Left colon (tissue), 2 donors: ENCODE results near the gene KCTD17. TPM values are rescaled to one million over a fixed set of nuclear protein-coding genes. Genes with fewer than 3 reads are reported as not detected.
A peak's percentile ranks its signal among the peaks of the same experiment; 100 is the strongest.

Experiments used
- ATAC-seq: fragments of 200-7000 bp; cut with Tn5 transposase; one replicate; pipeline ENCODE4 v1.9.1; 2020; ENCODE audit warnings: mild to moderate bottlenecking, moderate library complexity
- DNase-seq, 2 donors: peaks; one replicate each; pipeline ENCODE4 v3.0.0-alpha.2; 2020
- intact Hi-C, 2 donors: fragments of 100-400 bp; cut with DNase I in 1 of 2; cut with micrococcal nuclease in 1 of 2; formaldehyde crosslinking; loops; one replicate each; pipeline versions ENCODE4 v1.11.2 to v1.14.0; 2022; cut with DNase I, micrococcal nuclease
- total RNA-seq, 2 donors: library from RNA; stranded (reverse); fragmentation: NEBNext Ultra II Directional; extraction: Animal tissue kit (Norgen Biotek cat#: 25700); gene quantifications; one replicate each; pipeline ENCODE4 v1.2.1, GENCODE V29; 2021
- donor health status: DM: no; HTN: no; CAD: no.
- donor health status: DM: yes; HTN: yes; CAD: no.

KCTD17 gene
- total RNA-seq, 2 donors from 2014 or later = 33.2 to 41.1 TPM

GRCh38 chr22:37053310-37054055, 1.9 kb downstream of the KCTD17 start:
- DNase-seq = peak; percentile 41 to 60
- ATAC-seq = peak; percentile 55
- intact Hi-C loops = no loop called here

GRCh38 chr22:37054056-37054395, 2.5 kb downstream of the KCTD17 start:
- intact Hi-C loops = no loop called here
- ATAC-seq (peak; percentile 23), DNase-seq (peak; percentile 50 to 54)

- ATAC-seq = peak; percentile 23
- DNase-seq = peak in 1 of 2 donors; percentile 37
- intact Hi-C loops = no loop called here
These were observed 3.2 kb downstream of the KCTD17 start for GRCh38 chr22:37054600-37055365.

DNA sequence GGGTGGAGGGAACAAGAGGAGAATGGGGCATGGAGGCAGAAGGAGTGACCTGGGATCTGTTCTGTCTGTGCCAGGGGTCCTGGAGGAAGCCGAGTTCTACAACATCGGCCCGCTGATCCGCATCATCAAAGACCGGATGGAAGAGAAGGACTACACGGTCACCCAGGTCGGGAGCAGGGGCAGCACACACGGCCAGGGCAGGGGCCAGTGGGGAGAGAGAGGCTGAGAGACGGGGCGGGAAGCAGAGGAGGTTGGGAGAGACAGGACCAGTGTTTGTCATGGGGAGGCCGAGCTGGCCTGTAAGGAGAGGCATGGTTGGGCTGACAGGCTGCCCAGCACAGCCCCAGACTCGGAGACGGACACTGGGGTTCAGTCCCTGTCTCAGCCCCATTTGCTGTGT, 4.7 kb downstream of the KCTD17 start:
- ATAC-seq (no peak), DNase-seq (no peak)
- intact Hi-C loops = no loop called here

DNA sequence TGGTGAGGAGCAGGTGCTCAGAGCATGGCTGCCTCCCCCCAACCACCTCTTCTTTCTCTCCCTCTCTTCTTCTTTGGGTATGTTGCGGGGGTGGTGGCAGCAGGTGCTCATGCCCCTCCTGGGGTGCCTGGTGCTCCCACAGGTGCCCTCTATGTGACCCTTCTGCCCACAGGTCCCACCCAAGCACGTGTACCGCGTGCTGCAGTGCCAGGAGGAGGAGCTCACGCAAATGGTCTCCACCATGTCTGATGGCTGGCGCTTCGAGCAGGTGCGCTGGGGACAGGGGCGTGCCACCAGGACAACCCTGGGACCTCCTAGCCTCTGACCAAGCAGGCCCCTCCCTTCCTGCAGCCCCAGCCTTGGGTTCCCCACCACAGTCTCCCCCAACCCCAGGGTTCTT, 5.7 kb downstream of the KCTD17 start:
- intact Hi-C loops = no loop called here
- ATAC-seq (no peak), DNase-seq (no peak)

GRCh38 chr22:37057796-37058510, 6.4 kb downstream of the KCTD17 start:
- intact Hi-C loops = no loop called here
- ATAC-seq (no peak), DNase-seq (no peak)

DNA sequence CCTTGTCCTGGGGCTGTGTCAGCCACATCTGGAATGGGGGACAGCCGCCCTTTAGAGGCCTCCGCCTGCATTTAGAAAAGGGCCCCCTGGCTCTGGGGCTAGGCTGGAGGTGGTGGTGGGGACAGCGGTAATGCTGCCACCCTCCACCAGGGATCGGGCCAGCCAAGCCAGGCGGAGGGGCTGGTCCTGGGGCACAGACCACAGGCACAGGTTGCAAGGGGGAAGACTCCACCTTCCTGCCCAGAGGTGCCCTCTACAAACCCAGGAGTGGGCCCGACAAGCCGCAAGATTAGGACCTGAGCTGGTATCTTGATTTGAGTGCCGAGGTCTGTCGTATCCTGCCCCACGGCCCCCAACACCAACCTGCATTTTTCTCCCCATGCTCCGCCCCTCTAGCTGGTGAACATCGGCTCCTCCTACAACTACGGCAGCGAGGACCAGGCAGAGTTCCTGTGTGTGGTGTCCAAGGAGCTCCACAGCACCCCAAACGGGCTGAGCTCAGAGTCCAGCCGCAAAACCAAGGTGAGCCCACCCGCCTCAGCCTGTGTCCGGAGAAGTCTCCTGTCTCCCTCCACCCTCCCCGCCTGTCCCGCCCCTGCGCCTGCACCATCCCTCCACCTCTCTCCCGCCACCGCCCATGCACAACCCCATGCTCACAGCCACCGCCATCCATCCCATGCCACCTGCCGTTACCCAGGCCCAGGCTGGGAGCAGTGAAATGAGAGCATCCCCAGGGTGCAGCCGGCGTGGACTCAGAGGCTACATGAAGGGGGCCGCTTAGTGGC, 7.6 kb downstream of the KCTD17 start:
- no peak for ATAC-seq
- DNase-seq = no peak
- intact Hi-C loops = no loop called here

DNA sequence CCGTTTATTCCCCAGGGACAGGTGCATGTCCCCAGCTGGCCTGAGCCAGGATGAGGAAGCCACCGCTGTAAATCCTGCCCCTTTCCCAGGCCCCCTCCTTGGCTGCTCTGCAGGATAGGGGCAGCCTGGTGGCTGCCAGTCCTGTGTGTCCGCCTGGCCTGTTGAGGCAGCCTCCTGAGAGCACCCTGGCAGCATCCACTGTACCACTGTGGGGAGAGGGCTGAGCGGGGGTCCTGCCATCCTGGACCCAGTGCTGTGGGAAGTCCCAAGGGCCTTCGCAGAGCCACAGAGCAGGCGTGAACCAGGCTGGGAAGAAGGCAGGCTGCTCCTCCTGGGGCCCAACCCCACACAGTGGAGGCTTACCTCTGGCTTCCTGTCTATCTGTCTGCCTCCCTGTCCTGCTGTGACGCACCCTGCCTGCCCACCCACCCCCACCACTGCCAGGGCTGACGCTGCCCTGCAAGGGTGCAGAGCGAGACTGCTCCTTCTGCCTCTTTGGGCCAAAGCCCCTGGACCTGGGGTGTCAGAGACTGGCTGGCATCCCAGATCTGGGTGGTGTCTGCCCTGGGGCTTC, 8.4 kb downstream of the KCTD17 start:
- DNase-seq = no peak
- no peak for ATAC-seq
- intact Hi-C loops = no loop called here

- intact Hi-C loops = no loop called here
- ATAC-seq = no peak
- DNase-seq = no peak
These were observed 9.5 kb downstream of the KCTD17 start for GRCh38 chr22:37060801-37061610.

- no peak for ATAC-seq
- no peak for DNase-seq
- intact Hi-C loops = no loop called here
These were observed 10.3 kb downstream of the KCTD17 start for GRCh38 chr22:37061611-37062375.

DNA sequence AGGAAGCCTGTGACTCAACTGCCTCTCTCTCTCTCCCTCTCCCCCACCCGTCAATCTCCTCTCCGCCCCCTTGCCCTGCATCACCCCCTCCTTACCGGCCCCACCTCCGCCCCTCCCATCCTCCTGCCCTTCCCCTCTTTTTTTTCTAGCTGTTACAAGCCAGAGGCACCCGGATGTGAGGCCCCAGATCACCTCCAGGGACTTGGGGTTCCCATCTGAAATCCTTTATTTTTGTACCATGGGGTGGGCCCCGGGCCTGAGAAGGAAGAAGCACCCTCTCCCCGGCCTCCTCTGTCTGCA, 10.8 kb downstream of the KCTD17 start:
- intact Hi-C loops = no loop called here
- ATAC-seq = no peak
- DNase-seq = no peak

GRCh38 chr22:37062702-37063381, 11.3 kb downstream of the KCTD17 start:
- intact Hi-C loops = no loop called here
- DNase-seq = no peak
- no peak for ATAC-seq

GRCh38 chr22:37063431-37064420, 12.2 kb downstream of the KCTD17 start:
- intact Hi-C loops = no loop called here
- DNase-seq (peak; percentile 40 to 68), ATAC-seq (peak; percentile 70)

DNA sequence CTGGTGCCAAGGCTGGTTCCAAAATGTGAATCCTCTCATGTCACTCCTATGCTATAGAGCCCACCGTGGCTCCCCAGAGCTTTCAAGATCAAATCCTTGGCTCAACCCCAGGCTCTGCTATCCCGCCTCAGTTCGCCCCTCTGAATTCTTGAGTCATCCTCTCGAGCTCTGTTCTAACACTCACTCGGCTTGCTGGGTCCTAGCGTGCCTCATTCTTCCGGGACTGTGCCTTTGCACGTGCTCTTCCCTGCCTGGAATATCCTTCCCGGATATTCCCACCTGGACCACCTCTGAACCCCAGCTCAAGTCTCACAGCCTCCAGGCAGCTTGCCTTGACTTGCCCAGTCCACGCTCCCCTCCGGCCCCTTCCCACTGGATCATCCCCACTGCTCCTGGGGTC, 13.0 kb downstream of the KCTD17 start:
- intact Hi-C loops = no loop called here
- no peak for DNase-seq
- no peak for ATAC-seq

DNA sequence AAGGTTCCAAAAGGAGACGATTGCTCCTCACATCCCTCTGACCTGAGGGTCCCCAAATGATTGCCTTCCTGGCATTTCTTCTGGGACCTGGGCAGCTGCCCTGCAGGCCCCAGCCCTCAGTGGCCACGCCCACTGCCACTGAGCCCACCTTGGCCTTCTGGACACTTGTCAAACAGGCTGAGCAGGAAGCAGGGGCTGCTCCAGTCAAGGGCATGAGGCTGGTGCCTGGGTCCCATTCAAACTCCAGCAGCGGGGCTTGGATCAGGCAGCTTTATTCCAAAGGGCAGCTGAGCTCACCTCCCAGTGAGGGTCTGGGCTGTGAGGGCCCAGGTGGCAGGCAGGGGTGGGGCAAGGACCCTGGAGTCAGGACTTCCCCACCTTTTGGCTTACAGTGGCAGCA, 13.6 kb downstream of the KCTD17 start:
- no peak for ATAC-seq
- no peak for DNase-seq
- intact Hi-C loops = no loop called here

DNA sequence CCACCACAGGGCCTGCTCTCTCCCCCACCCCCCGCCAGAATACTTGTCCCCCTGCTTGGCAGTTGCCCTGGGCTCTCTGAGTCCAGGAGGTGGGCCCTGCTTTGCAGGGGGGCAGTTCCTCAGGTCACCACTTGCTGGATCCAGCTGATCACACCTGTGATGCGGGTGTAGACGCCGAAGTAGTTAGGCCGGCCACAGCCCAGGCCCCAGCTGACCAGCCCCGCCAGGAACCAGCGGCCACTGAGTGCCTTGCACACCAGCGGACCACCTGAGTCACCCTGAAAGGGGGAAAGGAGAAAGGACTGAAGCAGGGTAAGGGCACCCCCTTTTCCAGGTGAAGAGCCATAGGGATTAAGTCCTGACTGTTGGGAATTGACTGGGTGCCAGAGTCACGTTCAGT, 14.4 kb downstream of the KCTD17 start:
- ATAC-seq = no peak
- intact Hi-C loops = no loop called here
- DNase-seq = no peak
